Breast epithelium (tissue), 4 donors: Measurements from ENCODE around the gene DNAJB5. TPM values are rescaled to one million over a fixed set of nuclear protein-coding genes. Genes with fewer than 3 reads are reported as not detected.

Experiments
- DNase-seq, 2 donors: peaks; one replicate each; pipeline ENCODE4 v3.0.0-alpha.2; 2019; ENCODE audit warnings: low spot score in 2 of 2
- H3K27ac ChIP-seq, 2 donors: fragments of 200-600 bp; sonication (generic) in 1 of 2; one replicate each; pipeline ENCODE4 v1.5.1; 2016 to 2019; ENCODE audit warnings: mild to moderate bottlenecking in 1 of 2
- H3K27me3 ChIP-seq, 2 donors: fragments of 200-600 bp; sonication (generic) in 1 of 2; one replicate each; pipeline versions ENCODE4 v1.5.1 to v1.6.0; 2017 to 2019; ENCODE audit warnings: control low read depth in 1 of 2, mild to moderate bottlenecking in 1 of 2
- H3K36me3 ChIP-seq: fragments of 200-600 bp; one replicate; pipeline ENCODE4 v1.5.1; 2019
- H3K4me1 ChIP-seq, 2 donors: fragments of 200-600 bp; sonication (generic); one replicate each; pipeline ENCODE4 v1.5.1; 2016 to 2019; ENCODE audit warnings: control low read depth in 1 of 2
- H3K4me3 ChIP-seq, 3 donors: fragments of 200-600 bp; sonication (generic); 1 replicate in 2 of 3; 2 replicates in 1 of 3; pipeline ENCODE4 v1.5.1; 2016 to 2019; ENCODE audit warnings: mild to moderate bottlenecking in 3 of 3, moderate library complexity in 2 of 3
- H3K9me3 ChIP-seq, 2 donors: fragments of 200-600 bp; sonication (generic) in 1 of 2; one replicate each; pipeline ENCODE4 v1.5.1; 2016 to 2019; ENCODE audit warnings: control low read depth in 1 of 2
- POLR2A ChIP-seq: fragments of 450-650 bp; IDR thresholded peaks from one replicate; pipeline ENCODE4 v1.6.1; 2016; ENCODE audit warnings: antibody characterized with exemption, mild to moderate bottlenecking, moderate library complexity
- POLR2AphosphoS5 ChIP-seq, 3 donors: sonication (generic); formaldehyde crosslinking; IDR thresholded peaks; one replicate each; pipeline ENCODE4 v1.6.1; 2017; ENCODE audit warnings: antibody characterized with exemption in 3 of 3
- intact Hi-C: fragments of 100-400 bp; cut with DNase I; formaldehyde crosslinking; loops from one replicate; pipeline ENCODE4 v1.15.1; 2023; ENCODE audit warnings: low total_unique reads
- total RNA-seq, 3 donors: library from RNA; depleted of rRNA; stranded (reverse); fragments of >200 nt; gene quantifications; one replicate each; pipeline ENCODE4 v1.1.0, GENCODE V29; 2016
- TF ChIP-seq, protein P1 (sequence below), 3 donors: fragments of 450-650 bp; IDR thresholded peaks; one replicate each; pipeline ENCODE4 v1.5.1; 2016 to 2017; ENCODE audit warnings: antibody characterized with exemption in 3 of 3, mild to moderate bottlenecking in 3 of 3, moderate library complexity in 3 of 3

The DNAJB5 gene
- total RNA-seq, 3 donors from 2014 or later: 5.4 to 9.0 (median 6.9) TPM

DNA sequence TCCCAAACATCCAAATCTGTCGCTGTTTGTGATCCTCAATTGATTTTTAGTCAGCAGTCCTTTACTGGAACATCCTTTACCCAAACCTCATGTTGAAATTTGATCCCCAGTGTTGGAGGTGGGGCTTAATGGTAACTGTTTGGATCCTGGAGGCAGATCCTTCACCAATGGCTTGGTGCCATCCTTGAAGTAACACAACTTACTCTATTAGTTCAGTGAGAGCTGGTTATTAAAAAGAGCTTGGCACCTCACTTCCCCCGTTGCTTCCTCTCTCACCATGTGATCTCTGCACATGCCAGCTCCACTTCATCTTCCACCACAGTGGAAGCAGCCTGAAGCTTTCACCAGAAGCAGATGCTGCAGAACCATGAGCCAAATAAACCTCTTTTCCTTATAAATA lies 40.3 kb downstream of the DNAJB5 start:
- Histone ChIP-seq H3K9me3 (no peaks in the 10 kb centered on the region), H3K27me3 (no peaks in the 10 kb centered on the region), H3K4me3 (no peak overlapping the region), H3K4me1 (no peaks in the 10 kb centered on the region), H3K36me3 (no peaks in the 10 kb centered on the region), H3K27ac (no peak overlapping the region)
- intact Hi-C loops: no loop called here
- TF ChIP-seq POLR2AphosphoS5 (IDR thresholded peaks at IDR 0.05) (no peak), POLR2A (no peak)
- TF ChIP-seq, protein P1, sequence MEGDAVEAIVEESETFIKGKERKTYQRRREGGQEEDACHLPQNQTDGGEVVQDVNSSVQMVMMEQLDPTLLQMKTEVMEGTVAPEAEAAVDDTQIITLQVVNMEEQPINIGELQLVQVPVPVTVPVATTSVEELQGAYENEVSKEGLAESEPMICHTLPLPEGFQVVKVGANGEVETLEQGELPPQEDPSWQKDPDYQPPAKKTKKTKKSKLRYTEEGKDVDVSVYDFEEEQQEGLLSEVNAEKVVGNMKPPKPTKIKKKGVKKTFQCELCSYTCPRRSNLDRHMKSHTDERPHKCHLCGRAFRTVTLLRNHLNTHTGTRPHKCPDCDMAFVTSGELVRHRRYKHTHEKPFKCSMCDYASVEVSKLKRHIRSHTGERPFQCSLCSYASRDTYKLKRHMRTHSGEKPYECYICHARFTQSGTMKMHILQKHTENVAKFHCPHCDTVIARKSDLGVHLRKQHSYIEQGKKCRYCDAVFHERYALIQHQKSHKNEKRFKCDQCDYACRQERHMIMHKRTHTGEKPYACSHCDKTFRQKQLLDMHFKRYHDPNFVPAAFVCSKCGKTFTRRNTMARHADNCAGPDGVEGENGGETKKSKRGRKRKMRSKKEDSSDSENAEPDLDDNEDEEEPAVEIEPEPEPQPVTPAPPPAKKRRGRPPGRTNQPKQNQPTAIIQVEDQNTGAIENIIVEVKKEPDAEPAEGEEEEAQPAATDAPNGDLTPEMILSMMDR (IDR thresholded peaks at IDR 0.05): no peak
- DNase-seq: no peak

DNA sequence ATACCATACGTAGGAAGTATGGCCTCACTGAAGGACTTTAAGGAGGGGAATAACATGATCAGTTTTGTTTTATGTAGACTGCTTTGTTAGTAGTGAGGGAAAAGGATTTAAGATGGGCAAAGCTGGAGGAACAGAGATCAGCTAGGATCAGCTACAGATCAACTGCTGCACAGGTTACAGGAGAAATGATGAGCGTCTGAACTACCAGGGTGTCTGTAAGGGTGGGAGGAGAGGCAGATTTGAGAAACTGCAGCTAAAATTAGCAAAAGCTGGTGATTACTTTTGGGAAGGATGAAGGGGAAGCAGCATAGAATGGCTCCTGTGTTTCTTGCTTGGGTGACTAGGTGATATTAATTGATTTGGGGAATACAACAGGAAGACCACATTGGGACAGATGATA lies 43.6 kb downstream of the DNAJB5 start:
- intact Hi-C loops: no loop called here
- Histone ChIP-seq H3K4me1 (no peaks in the 10 kb centered on the region), H3K4me3 (no peak overlapping the region), H3K36me3 (no peaks in the 10 kb centered on the region), H3K27me3 (no peaks in the 10 kb centered on the region), H3K9me3 (no peaks in the 10 kb centered on the region), H3K27ac (no peak overlapping the region)
- no peak for DNase-seq
- TF ChIP-seq POLR2A (no peak), POLR2AphosphoS5 (IDR thresholded peaks at IDR 0.05) (no peak)
- TF ChIP-seq, protein P1 (IDR thresholded peaks at IDR 0.05): no peak

DNA sequence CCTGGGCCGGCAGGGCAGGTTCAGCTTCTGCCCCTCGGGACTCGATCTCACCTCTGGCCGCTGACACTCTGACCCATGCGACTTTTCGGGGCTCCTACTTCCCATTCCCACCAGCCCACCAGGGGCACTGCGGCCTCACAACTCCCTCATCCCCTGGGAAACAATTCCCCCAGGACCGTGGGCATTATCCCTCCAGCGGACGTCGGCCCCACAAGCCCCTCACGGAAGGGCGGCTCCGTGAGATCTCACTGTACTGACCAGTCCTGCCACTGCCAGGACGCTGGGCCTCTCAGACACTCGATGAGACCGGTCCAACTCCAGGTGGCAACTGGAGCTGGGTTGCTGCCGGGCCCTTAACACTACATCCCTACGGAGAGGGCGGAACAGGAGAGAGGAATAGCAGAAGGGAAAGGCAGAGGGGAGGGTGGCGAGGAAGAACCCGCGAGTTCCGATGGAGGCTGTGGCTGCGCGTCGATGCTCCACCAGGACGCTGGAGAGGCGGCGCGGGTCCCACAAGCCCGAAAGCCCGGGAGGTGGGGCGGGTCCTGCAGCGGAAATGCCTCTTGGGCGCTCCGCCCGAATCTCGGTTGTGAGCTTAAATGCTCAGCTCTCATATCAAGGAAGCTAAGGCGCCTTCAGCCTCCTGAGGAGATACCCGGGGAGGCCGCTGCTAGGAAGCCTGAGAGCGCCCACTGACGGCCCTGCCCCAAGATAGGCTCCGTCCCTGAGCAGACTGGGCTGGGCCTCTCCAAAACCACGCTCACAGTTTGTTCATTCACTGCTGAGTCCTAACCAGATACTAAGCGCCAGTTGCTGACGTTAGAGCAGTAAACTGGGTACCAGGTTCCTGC lies 46.5 kb downstream of the DNAJB5 start:
- H3K27ac ChIP-seq: peak overlapping the region in 1 of 2 donors; percentile 23
- intact Hi-C loops: no loop called here

DNA sequence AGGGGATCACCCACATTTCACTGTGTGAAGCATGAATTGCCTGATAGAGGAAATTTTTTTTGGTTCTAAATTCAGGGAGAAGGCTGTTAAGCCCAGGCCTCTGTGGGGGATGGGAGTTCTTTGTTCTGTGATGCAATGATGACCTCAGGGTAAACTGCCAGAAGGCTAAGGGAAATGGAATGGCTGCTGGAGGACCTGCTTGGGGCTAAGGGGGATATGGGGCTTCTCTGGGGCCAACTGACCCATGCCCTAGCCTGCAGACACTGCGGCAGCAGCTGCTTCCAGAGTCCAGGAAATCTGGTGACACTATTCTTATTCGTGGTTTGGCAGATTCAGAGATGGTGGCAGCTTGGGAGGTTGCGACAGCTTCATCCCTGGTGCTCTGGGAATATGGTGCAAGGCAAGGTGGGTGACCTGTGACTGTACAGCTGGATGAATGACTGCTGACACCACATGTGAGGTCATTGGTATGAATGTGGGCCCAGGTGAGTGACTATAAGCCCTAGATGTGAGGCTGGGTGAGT lies 52.6 kb downstream of the DNAJB5 start:
- Histone ChIP-seq H3K4me3 (no peak overlapping the region), H3K27me3 (no peaks in the 10 kb centered on the region), H3K4me1 (no peaks in the 10 kb centered on the region), H3K9me3 (no peaks in the 10 kb centered on the region), H3K27ac (peak overlapping the region in 1 of 2 donors; percentile 14), H3K36me3 (no peaks in the 10 kb centered on the region)
- intact Hi-C loops: loop anchor here (10.0 kb wide), 1 partner anchor 67 kb away; no protein-coding TSS in a partner anchor
- TF ChIP-seq, protein P1 (IDR thresholded peaks at IDR 0.05): no peak
- TF ChIP-seq POLR2AphosphoS5 (IDR thresholded peaks at IDR 0.05): no peak
- TF ChIP-seq POLR2A: no peak
- no peak for DNase-seq

More for the DNA sequence above, 46.5 kb downstream of the DNAJB5 start:
- H3K36me3 ChIP-seq: no peaks in the 10 kb centered on the region
- H3K4me3 ChIP-seq: peak overlapping the region; percentile 23 to 57 (median 27)
- no peaks in the 10 kb centered on the region for H3K4me1 ChIP-seq
- DNase-seq: no peak
- H3K9me3 ChIP-seq: no peaks in the 10 kb centered on the region
- H3K27me3 ChIP-seq: no peaks in the 10 kb centered on the region
- TF ChIP-seq POLR2A (no peak), POLR2AphosphoS5 (IDR thresholded peaks at IDR 0.05) (no peak)
- TF ChIP-seq, protein P1 (IDR thresholded peaks at IDR 0.05): no peak

DNA sequence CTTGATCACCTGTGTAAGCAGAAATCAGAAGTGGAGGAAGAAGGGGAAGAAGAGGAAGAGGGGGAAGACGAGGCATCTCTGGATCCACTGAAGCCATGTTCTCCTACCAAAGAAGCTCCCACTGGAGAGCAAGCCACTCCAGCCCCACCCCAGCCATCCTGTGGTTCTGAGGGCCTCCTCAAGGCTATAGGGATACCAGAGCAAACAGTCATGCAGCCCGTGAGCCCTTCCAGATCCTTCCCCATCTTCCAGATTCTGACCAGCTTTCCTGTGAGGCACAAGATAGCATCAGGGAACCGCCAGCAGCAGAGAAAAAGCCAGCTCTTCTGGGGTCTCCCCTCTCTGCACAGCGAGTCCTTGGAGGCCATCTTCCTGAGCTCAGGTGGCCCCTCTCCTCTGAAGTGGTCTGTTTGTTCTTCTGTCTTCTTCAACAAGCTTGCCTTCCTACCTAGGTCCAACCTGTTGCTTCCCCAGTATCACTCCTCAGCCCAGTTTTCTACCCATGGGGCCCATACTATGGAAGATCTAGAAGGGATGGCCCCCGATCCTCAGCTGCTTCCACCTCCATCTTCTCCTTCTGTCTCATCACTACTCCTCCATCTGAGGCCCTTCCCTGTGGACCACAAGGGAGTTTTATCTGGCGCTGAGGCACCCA lies 53.5 kb downstream of the DNAJB5 start:
- no peak for DNase-seq
- no peaks in the 10 kb centered on the region for H3K9me3 ChIP-seq
- H3K27me3 ChIP-seq: no peaks in the 10 kb centered on the region
- no peak overlapping the region for H3K4me3 ChIP-seq
- no peak for TF ChIP-seq POLR2A
- no peak for TF ChIP-seq POLR2AphosphoS5 (IDR thresholded peaks at IDR 0.05)
- TF ChIP-seq, protein P1 (IDR thresholded peaks at IDR 0.05): no peak
- H3K36me3 ChIP-seq: no peaks in the 10 kb centered on the region
- H3K4me1 ChIP-seq: no peaks in the 10 kb centered on the region
- intact Hi-C loops: loop anchor here (10.0 kb wide), 1 partner anchor 68 kb away; no protein-coding TSS in a partner anchor
- no peak overlapping the region for H3K27ac ChIP-seq
